Thoracic aorta (tissue), 2 donors: ENCODE data around the gene ADARB1. TPM values are rescaled to one million over a fixed set of nuclear protein-coding genes. Genes with fewer than 3 reads are reported as not detected.

ENCODE experiments used
- ATAC-seq: fragments of 150-250 bp; one replicate; pipeline ENCODE4 v1.8.0; 2017; ENCODE audit warnings: low read depth; ENCODE audit not compliant: insufficient number of reproducible peaks, low FRiP score
- DNase-seq: peaks from one replicate; pipeline ENCODE4 v3.0.0-alpha.2; 2020; ENCODE audit warnings: low spot score
- H3K27ac ChIP-seq, 2 donors: fragments of 200-600 bp; sonication (generic); 1 replicate in 1 of 2; 2 replicates in 1 of 2; pipeline ENCODE4 v1.5.1; 2016; ENCODE audit warnings: mild to moderate bottlenecking in 2 of 2, moderate library complexity in 2 of 2
- H3K27me3 ChIP-seq: fragments of 200-600 bp; sonication (generic); replicated peaks from 2 replicates; pipeline ENCODE4 v1.6.0; 2016; ENCODE audit warnings: mild to moderate bottlenecking; ENCODE audit not compliant: insufficient read depth
- H3K36me3 ChIP-seq: fragments of 200-600 bp; sonication (generic); one replicate; pipeline ENCODE4 v1.5.1; 2016
- H3K4me1 ChIP-seq, 2 donors: fragments of 200-600 bp; sonication (generic); 1 replicate in 1 of 2; 2 replicates in 1 of 2; pipeline versions ENCODE4 v1.5.1 to v1.6.0; 2016; ENCODE audit warnings: low read depth in 2 of 2, mild to moderate bottlenecking in 1 of 2; ENCODE audit not compliant: control insufficient read depth in 1 of 2
- H3K4me3 ChIP-seq: fragments of 200-600 bp; sonication (generic); 2 replicates; pipeline ENCODE4 v1.5.1; 2016; ENCODE audit warnings: mild to moderate bottlenecking
- H3K9me3 ChIP-seq: fragments of 200-600 bp; sonication (generic); 2 replicates; pipeline ENCODE4 v1.5.1; 2016
- CTCF ChIP-seq: fragments of 200-600 bp; sonication (generic); IDR thresholded peaks from one replicate; pipeline ENCODE4 v1.5.1; 2019; ENCODE audit warnings: antibody characterized with exemption
- total RNA-seq, 2 donors: library from RNA; depleted of rRNA; stranded (reverse); fragments of >200 nt; gene quantifications; one replicate each; pipeline versions ENCODE4 v1.1.0 to v1.2.3, GENCODE V29; 2016

ADARB1 gene
- total RNA-seq, 2 donors from 2014 or later = 124 to 201 TPM

- Histone ChIP-seq H3K27ac (no peak overlapping the region), H3K4me3 (no peak overlapping the region), H3K36me3 (no peaks in the 10 kb centered on the region), H3K4me1 (no peaks in the 10 kb centered on the region), H3K27me3 (no peaks in the 10 kb centered on the region), H3K9me3 (no peaks in the 10 kb centered on the region)
- no peak for DNase-seq
- ATAC-seq = no peak
- no peak for TF ChIP-seq CTCF
Measured at GRCh38 chr21:45236481-45236880, 162.1 kb downstream of the ADARB1 start.

- Histone ChIP-seq H3K9me3 (no peaks in the 10 kb centered on the region), H3K4me3 (no peak overlapping the region), H3K4me1 (no peaks in the 10 kb centered on the region), H3K27me3 (no peaks in the 10 kb centered on the region), H3K27ac (no peak overlapping the region), H3K36me3 (no peaks in the 10 kb centered on the region)
- no peak for TF ChIP-seq CTCF
- ATAC-seq (no peak), DNase-seq (no peak)
Measured at GRCh38 chr21:45237401-45237800, 163.0 kb downstream of the ADARB1 start.

- no peak overlapping the region for H3K4me3 ChIP-seq
- no peaks in the 10 kb centered on the region for H3K4me1 ChIP-seq
- no peak overlapping the region for H3K27ac ChIP-seq
- no peak for ATAC-seq
- no peak for DNase-seq
- H3K36me3 ChIP-seq = no peaks in the 10 kb centered on the region
- no peaks in the 10 kb centered on the region for H3K27me3 ChIP-seq
- H3K9me3 ChIP-seq = peaks cover 10% of the 10 kb centered on the region
- TF ChIP-seq CTCF = no peak
Measured at GRCh38 chr21:45241357-45241756, 167.0 kb downstream of the ADARB1 start.

- H3K27me3 ChIP-seq = no peaks in the 10 kb centered on the region
- no peak overlapping the region for H3K4me3 ChIP-seq
- TF ChIP-seq CTCF = no peak
- H3K9me3 ChIP-seq = peaks cover 10% of the 10 kb centered on the region
- H3K36me3 ChIP-seq = no peaks in the 10 kb centered on the region
- peaks cover 3 to 7% of the 10 kb centered on the region in 2 donors for H3K4me1 ChIP-seq
- no peak for DNase-seq
- H3K27ac ChIP-seq = no peak overlapping the region
- no peak for ATAC-seq
Measured at GRCh38 chr21:45243603-45244002, 169.2 kb downstream of the ADARB1 start.

- ATAC-seq (no peak), DNase-seq (no peak)
- peaks cover 10% of the 10 kb centered on the region for H3K9me3 ChIP-seq
- H3K27me3 ChIP-seq = no peaks in the 10 kb centered on the region
- TF ChIP-seq CTCF = no peak
- no peak overlapping the region for H3K27ac ChIP-seq
- H3K36me3 ChIP-seq = no peaks in the 10 kb centered on the region
- peaks cover 4 to 16% of the 10 kb centered on the region in 2 donors for H3K4me1 ChIP-seq
- no peak overlapping the region for H3K4me3 ChIP-seq
Measured at GRCh38 chr21:45244799-45245340, 170.5 kb downstream of the ADARB1 start.
